GM12872 (cell line): ENCODE measurements around the gene GIMAP1.

ENCODE experiments used
- TF ChIP-seq, protein P1 (sequence below): IDR thresholded peaks from 3 replicates; pipeline ENCODE4 v1.5.1; 2011; ENCODE audit warnings: low read depth, mild to moderate bottlenecking, low read length, moderate library complexity; ENCODE audit not compliant: insufficient read depth

GIMAP1 gene

DNA sequence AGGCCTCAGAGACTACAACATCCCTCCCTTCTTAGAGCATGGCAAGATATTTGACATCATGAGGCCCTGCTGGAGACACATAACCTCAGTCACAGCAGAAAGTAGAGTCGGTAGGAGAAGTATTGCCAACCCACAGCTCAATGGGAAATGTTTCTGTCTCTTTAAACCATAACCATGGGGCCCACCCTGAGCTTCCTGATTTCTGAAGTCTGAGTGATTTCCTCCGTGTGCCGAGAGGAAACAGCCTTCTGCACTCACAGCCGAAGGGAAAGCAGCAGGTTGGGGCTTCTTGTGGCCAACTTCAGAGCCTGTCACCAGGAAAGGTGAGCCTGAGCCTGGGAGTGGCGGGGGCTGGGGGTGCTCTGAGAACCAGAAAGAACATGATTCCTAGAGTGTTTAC, at the start of gene GIMAP1:
TSS of gene GIMAP1 (plus strand) at position 246 of the 400 bp plus-strand sequence. CDS start 2,435 bp downstream, outside the sequence.
- TF ChIP-seq, protein P1, sequence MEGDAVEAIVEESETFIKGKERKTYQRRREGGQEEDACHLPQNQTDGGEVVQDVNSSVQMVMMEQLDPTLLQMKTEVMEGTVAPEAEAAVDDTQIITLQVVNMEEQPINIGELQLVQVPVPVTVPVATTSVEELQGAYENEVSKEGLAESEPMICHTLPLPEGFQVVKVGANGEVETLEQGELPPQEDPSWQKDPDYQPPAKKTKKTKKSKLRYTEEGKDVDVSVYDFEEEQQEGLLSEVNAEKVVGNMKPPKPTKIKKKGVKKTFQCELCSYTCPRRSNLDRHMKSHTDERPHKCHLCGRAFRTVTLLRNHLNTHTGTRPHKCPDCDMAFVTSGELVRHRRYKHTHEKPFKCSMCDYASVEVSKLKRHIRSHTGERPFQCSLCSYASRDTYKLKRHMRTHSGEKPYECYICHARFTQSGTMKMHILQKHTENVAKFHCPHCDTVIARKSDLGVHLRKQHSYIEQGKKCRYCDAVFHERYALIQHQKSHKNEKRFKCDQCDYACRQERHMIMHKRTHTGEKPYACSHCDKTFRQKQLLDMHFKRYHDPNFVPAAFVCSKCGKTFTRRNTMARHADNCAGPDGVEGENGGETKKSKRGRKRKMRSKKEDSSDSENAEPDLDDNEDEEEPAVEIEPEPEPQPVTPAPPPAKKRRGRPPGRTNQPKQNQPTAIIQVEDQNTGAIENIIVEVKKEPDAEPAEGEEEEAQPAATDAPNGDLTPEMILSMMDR = no peak

DNA sequence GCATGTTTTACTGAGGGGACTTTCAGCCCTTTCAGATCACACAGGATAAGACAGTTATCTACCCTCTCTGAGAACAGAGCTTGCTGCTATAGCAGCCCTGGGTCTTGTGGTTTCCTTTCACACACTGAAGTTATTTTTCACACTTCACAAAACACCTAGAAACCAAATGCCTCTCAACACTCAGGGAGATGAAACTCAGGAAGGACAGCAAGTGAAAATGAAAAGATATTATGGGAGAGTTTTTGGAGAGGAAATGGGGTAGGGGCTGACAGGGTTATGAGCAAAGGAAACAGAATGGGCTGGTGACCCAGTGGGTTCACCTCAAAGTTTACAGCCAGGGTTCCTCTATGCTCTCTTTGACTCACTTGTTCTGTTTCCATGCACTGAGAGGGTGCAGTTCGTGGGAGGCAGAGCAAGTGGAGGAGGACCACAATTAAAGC, 47.9 kb upstream of the GIMAP1 start:
- TF ChIP-seq, protein P1 = no peak

DNA sequence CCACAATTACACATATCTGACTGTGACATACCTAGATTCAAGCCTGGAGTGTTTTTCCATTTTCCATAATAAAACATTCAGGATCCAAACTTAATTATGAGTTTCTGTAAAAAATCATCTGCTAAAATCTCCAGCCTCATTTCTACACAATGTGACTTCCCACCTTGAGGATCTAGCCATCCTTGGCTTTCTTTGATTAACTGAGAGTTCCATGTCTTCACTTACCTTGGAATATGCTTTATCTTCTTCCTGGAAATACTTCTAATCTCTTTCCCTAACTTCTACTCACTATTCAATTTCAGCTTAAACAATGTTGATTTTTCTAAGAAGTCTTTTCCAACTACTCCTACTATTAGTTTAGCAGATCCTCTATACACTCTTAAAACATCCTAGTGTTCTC, 47.4 kb upstream of the GIMAP1 start:
- TF ChIP-seq, protein P1 = no peak

DNA sequence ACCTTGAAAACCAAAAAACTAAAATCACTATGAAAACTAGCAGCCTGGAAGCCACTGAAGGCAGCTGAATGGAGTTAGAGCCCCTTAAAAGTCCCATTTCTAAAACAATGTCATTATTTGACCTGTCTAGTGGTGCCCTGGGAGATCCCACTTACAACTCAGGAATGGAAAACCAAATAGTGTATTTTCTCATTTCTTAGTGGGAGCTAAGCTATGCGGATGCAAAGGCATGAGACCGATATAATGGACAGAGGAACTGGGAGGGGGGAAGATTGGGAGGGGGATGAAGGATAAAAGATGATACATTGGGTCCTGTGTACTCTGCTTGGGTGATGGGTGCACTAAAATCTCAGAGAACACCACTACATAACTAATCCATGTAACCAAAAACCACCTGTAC, 40.7 kb upstream of the GIMAP1 start:
- TF ChIP-seq, protein P1 = no peak

DNA sequence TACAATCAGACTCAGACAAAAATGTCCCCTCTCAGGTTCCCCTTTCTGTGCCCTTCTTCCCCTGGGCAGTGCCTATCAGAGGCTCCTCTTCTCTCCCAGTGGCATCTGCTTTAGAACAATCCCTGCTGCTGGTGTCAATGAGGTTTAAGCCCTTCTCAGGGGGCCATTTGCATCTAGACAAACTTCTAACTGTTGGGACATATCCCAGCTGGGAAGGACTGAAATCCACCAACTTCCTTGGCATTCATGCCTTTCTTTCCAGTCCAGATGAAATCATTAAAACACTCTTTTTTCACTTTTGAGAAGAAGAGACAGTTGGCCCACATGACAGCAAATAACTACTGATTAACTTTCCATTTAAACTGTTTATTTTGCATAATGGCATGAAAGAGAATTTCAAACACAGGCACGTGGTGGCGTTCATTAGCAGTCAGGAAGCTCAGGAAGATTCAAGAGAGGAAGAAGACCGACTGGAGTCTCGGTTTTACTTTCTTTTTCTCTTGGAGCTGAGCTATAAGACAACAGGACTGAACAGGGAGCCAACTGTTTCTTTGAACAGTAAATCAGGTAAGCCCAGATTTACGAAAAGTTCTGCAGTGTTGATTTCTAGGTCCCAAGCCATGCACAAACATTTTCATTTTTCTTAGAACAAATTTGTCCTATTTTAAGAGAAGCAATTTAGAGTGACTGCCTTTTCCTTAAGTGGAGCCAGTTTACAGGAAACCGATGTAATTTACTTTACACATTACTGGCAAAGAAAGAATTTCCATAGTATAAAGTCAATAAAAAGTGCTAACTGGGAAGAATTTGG, 31.0 kb upstream of the GIMAP1 start, which contains the start of gene GIMAP2:
TSS of gene GIMAP2 (plus strand) at position 488 of the 811 bp plus-strand sequence. CDS start 1,354 bp downstream, outside the sequence.
- TF ChIP-seq, protein P1 = no peak

DNA sequence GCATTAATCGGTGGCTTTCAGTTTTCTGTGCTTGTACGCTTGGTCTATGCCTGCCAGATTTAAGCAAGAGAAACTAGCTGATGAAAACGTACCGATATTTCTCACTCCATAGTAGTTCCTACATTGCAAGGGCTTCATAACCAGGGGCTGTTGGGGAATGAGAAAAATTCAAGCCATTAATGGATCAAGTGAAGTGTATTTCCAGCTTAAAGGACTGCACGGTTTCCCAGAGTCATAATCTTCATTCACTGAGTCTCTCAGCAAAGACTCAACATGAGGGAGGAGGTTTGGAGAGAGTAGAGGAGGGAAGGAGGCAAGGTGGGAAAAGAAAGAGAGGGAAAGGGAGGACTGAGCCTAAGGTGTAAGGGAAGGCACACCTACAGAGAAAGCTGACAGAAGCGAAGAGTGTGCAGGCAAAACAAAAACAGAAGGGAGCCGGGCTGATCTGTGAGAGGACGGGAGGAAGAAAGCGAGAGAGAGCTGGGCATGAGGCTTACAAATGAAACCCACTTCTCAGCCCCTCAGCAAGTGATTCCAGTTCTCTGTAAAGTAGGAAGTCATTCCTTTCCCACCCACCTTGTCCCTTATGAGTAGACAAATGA, 30.3 kb upstream of the GIMAP1 start:
- TF ChIP-seq, protein P1 = no peak

DNA sequence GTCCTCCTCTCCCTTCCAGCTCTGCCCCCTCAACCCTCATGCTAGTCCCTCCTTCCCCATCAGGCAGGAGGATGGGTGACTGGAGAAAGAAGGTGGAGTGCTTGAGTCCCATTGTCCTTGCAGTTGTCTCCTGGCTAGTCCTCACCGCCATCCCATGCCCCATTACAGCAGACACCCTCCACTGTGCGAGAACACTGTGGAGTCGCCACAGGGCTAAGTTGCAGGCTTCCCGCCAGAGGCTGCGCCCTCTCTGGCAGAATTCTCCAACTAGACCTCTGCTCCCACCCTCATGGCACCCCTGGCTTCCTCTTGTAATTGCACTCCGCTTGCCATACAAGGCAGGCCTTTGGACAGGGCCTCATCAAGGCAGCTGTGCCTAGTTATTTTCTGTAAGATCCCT, 27.8 kb upstream of the GIMAP1 start:
- TF ChIP-seq, protein P1 = no peak
